SU-DHL-6 (cell line): Measurements from ENCODE around the gene EGLN1.

Source experiments
- H2AFZ ChIP-seq: fragments of 200-600 bp; sonication (generic); 2 replicates; pipeline ENCODE4 v1.6.1; 2014; ENCODE audit warnings: low read depth, mild to moderate bottlenecking, moderate library complexity, mixed read lengths, antibody characterized with exemption, low read length; ENCODE audit not compliant: severe bottlenecking
- H3F3A ChIP-seq: fragments of 200-600 bp; shearing (Covaris generic); 2 replicates; pipeline ENCODE4 v1.6.0; 2016; ENCODE audit warnings: antibody characterized with exemption, mild to moderate bottlenecking; ENCODE audit not compliant: insufficient read depth
- H3K27ac ChIP-seq: fragments of 200-600 bp; sonication (generic); 2 replicates; pipeline ENCODE4 v1.5.1; 2016; ENCODE audit warnings: low read depth, mild to moderate bottlenecking, low read length, moderate library complexity, mixed read lengths
- H3K27me3 ChIP-seq: fragments of 200-600 bp; sonication (generic), shearing (Covaris generic); 2 replicates; pipeline ENCODE4 v1.6.0; 2014; ENCODE audit warnings: mild to moderate bottlenecking, low read length
- H3K36me3 ChIP-seq: fragments of 200-600 bp; sonication (generic); 2 replicates; pipeline ENCODE4 v1.6.1; 2014; ENCODE audit warnings: mild to moderate bottlenecking, low read length, mixed read lengths
- H3K4me2 ChIP-seq: fragments of 300-600, 200-600 bp; shearing (Covaris generic), sonication (generic); 2 replicates; pipeline ENCODE4 v1.6.0; 2014; ENCODE audit warnings: low read length, low read depth, mild to moderate bottlenecking; ENCODE audit not compliant: poor library complexity, severe bottlenecking
- H3K4me3 ChIP-seq: fragments of 200-600 bp; sonication (generic); 2 replicates; pipeline ENCODE4 v1.5.1; 2014; ENCODE audit warnings: antibody characterized with exemption, low read length, mild to moderate bottlenecking, mixed read lengths; ENCODE audit not compliant: insufficient read depth, poor library complexity, severe bottlenecking
- H3K79me2 ChIP-seq: fragments of 200-600 bp; sonication (generic); 2 replicates; pipeline ENCODE4 v1.6.1; 2014; ENCODE audit warnings: mild to moderate bottlenecking, low read length, moderate library complexity; ENCODE audit not compliant: insufficient read depth
- H3K9ac ChIP-seq: fragments of 200-600 bp; sonication (generic); 2 replicates; pipeline ENCODE4 v1.7.0; 2014; ENCODE audit warnings: mild to moderate bottlenecking, low read length
- H3K9me2 ChIP-seq: fragments of 200-600 bp; sonication (generic); replicated peaks from 2 replicates; pipeline ENCODE4 v1.6.1; 2014; ENCODE audit warnings: low read length; ENCODE audit not compliant: insufficient read depth
- H3K9me3 ChIP-seq: fragments of 200-600 bp; sonication (generic); 2 replicates; pipeline ENCODE4 v1.6.1; 2014; ENCODE audit warnings: low read length, mixed read lengths; ENCODE audit not compliant: insufficient read depth
- H4K20me1 ChIP-seq: fragments of 200-600 bp; sonication (generic); 2 replicates; pipeline ENCODE4 v1.6.1; 2014; ENCODE audit warnings: low read depth, mild to moderate bottlenecking, antibody characterized with exemption, low read length, moderate library complexity, mixed read lengths
- EZH2phosphoT487 ChIP-seq: fragments of 200-600 bp; sonication (generic), shearing (Covaris generic); conservative IDR thresholded peaks from 2 replicates; pipeline ENCODE4 v1.6.1; 2018; ENCODE audit warnings: mild to moderate bottlenecking, antibody characterized with exemption, low read length, moderate library complexity, mixed read lengths
- TF ChIP-seq, protein P1 (sequence below): fragments of 200-600 bp; sonication (generic); IDR thresholded peaks from one replicate; pipeline ENCODE4 v1.5.1; 2017; ENCODE audit warnings: antibody characterized with exemption, mild to moderate bottlenecking, low read length, moderate library complexity; ENCODE audit not compliant: insufficient read depth, poor library complexity, severe bottlenecking

The EGLN1 gene

DNA sequence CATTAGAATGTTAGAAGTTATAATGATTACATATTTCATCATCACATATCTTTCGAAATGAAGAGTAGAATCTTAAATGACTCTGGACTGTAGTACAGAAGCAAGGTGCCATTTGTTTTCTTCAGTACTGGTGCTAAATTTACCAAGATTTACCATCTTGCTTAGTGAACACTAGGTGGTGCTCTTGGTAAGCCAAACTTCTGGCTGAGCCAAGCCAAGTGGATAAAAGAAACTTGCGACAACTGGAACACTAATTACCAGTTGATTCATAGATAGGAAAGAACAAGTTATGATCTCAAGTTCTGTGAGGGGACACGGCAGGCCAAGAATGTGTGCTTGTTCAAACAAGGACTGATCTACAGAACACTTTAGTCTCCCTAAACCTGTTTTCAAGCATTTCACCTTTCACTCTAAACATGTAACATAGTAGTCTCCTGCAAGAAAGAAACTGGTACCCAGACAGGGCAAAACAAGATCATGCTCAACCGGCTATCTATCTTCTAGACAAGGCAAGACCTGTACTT is 64.2 kb downstream of the EGLN1 start:
- Histone ChIP-seq H3K27ac (no peak overlapping the region), H3K9me3 (no peaks in the 10 kb centered on the region), H4K20me1 (no peaks in the 10 kb centered on the region), H3K4me3 (no peak overlapping the region), H2AFZ (no peak overlapping the region), H3K36me3 (0 out of 2 replicates have a peak, but pooled peaks cover 2% of the 10 kb centered on the region), H3K4me2 (peak overlapping the region; percentile 19), H3K27me3 (no peaks in the 10 kb centered on the region), H3K9me2 (no peaks in the 10 kb centered on the region), H3K79me2 (no peaks in the 10 kb centered on the region), H3K9ac (no peak overlapping the region), H3F3A (peaks cover 4% of the 10 kb centered on the region; the same call in 1 of the 2 replicates)
- no peak for TF ChIP-seq EZH2phosphoT487
- TF ChIP-seq, protein P1, sequence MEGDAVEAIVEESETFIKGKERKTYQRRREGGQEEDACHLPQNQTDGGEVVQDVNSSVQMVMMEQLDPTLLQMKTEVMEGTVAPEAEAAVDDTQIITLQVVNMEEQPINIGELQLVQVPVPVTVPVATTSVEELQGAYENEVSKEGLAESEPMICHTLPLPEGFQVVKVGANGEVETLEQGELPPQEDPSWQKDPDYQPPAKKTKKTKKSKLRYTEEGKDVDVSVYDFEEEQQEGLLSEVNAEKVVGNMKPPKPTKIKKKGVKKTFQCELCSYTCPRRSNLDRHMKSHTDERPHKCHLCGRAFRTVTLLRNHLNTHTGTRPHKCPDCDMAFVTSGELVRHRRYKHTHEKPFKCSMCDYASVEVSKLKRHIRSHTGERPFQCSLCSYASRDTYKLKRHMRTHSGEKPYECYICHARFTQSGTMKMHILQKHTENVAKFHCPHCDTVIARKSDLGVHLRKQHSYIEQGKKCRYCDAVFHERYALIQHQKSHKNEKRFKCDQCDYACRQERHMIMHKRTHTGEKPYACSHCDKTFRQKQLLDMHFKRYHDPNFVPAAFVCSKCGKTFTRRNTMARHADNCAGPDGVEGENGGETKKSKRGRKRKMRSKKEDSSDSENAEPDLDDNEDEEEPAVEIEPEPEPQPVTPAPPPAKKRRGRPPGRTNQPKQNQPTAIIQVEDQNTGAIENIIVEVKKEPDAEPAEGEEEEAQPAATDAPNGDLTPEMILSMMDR = peak; percentile 64

DNA sequence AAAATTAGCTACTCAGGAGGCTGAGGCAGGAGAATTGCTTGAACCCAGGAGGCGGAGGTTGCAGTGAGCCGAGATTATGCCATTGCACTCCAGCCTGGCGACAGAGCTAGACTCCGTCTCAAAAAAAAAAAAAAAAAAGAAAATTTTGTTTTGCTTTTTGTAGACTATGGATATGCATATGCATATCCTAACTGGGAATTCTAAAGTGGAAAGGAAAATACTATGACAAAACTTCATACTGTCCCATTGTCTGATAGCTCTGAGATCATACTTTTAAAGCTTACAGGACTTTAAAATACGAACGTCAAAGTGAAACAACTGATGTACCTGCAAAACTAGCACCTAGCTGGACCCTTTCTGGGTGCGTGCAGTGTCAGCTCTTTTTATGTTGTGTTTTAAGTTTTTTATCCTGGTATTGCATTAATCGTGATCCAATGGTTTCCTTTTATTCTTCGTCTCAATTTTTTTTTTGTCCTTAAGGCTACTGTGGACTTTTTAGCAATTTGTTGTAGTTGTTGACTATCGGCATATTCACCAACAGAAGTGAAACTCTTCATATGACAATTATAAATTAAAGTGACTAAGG is 64.8 kb downstream of the EGLN1 start:
- H3F3A ChIP-seq = peaks cover 4% of the 10 kb centered on the region; the same call in 1 of the 2 replicates
- H3K27me3 ChIP-seq = no peaks in the 10 kb centered on the region
- no peak for TF ChIP-seq EZH2phosphoT487
- TF ChIP-seq, protein P1 = no peak
- H3K4me3 ChIP-seq = no peak overlapping the region
- no peak overlapping the region for H2AFZ ChIP-seq
- no peaks in the 10 kb centered on the region for H3K79me2 ChIP-seq
- H3K27ac ChIP-seq = no peak overlapping the region
- no peak overlapping the region for H3K9ac ChIP-seq
- H3K4me2 ChIP-seq = peak overlapping the region; percentile 19
- H3K9me2 ChIP-seq = no peaks in the 10 kb centered on the region
- no peaks in the 10 kb centered on the region for H4K20me1 ChIP-seq
- peaks cover 9% of the 10 kb centered on the region for H3K36me3 ChIP-seq
- no peaks in the 10 kb centered on the region for H3K9me3 ChIP-seq

- H3K27ac ChIP-seq = no peak overlapping the region
- H3K4me2 ChIP-seq = no peak overlapping the region
- TF ChIP-seq, protein P1 = no peak
- no peak for TF ChIP-seq EZH2phosphoT487
- H3K36me3 ChIP-seq = peaks cover 25% of the 10 kb centered on the region
- H3K9ac ChIP-seq = no peak overlapping the region
- no peaks in the 10 kb centered on the region for H4K20me1 ChIP-seq
- no peaks in the 10 kb centered on the region for H3K9me2 ChIP-seq
- H3K4me3 ChIP-seq = no peak overlapping the region
- H3K79me2 ChIP-seq = no peaks in the 10 kb centered on the region
- H2AFZ ChIP-seq = no peak overlapping the region
- no peaks in the 10 kb centered on the region for H3K9me3 ChIP-seq
- H3K27me3 ChIP-seq = no peaks in the 10 kb centered on the region
- H3F3A ChIP-seq = peaks cover 4% of the 10 kb centered on the region; the same call in 1 of the 2 replicates
Measured at GRCh38 chr1:231355171-231355570, 66.9 kb downstream of the EGLN1 start.
